SU-DHL-6 (cell line): Measurements from ENCODE around the gene SLC43A3.

Experiments
- H2AFZ ChIP-seq: fragments of 200-600 bp; sonication (generic); 2 replicates; pipeline ENCODE4 v1.6.1; 2014; ENCODE audit warnings: low read depth, mild to moderate bottlenecking, moderate library complexity, mixed read lengths, antibody characterized with exemption, low read length; ENCODE audit not compliant: severe bottlenecking
- H3F3A ChIP-seq: fragments of 200-600 bp; shearing (Covaris generic); 2 replicates; pipeline ENCODE4 v1.6.0; 2016; ENCODE audit warnings: antibody characterized with exemption, mild to moderate bottlenecking; ENCODE audit not compliant: insufficient read depth
- H3K27ac ChIP-seq: fragments of 200-600 bp; sonication (generic); 2 replicates; pipeline ENCODE4 v1.5.1; 2016; ENCODE audit warnings: low read depth, mild to moderate bottlenecking, low read length, moderate library complexity, mixed read lengths
- H3K27me3 ChIP-seq: fragments of 200-600 bp; sonication (generic), shearing (Covaris generic); 2 replicates; pipeline ENCODE4 v1.6.0; 2014; ENCODE audit warnings: mild to moderate bottlenecking, low read length
- H3K36me3 ChIP-seq: fragments of 200-600 bp; sonication (generic); 2 replicates; pipeline ENCODE4 v1.6.1; 2014; ENCODE audit warnings: mild to moderate bottlenecking, low read length, mixed read lengths
- H3K4me2 ChIP-seq: fragments of 300-600, 200-600 bp; shearing (Covaris generic), sonication (generic); 2 replicates; pipeline ENCODE4 v1.6.0; 2014; ENCODE audit warnings: low read length, low read depth, mild to moderate bottlenecking; ENCODE audit not compliant: poor library complexity, severe bottlenecking
- H3K4me3 ChIP-seq: fragments of 200-600 bp; sonication (generic); 2 replicates; pipeline ENCODE4 v1.5.1; 2014; ENCODE audit warnings: antibody characterized with exemption, low read length, mild to moderate bottlenecking, mixed read lengths; ENCODE audit not compliant: insufficient read depth, poor library complexity, severe bottlenecking
- H3K79me2 ChIP-seq: fragments of 200-600 bp; sonication (generic); 2 replicates; pipeline ENCODE4 v1.6.1; 2014; ENCODE audit warnings: mild to moderate bottlenecking, low read length, moderate library complexity; ENCODE audit not compliant: insufficient read depth
- H3K9ac ChIP-seq: fragments of 200-600 bp; sonication (generic); 2 replicates; pipeline ENCODE4 v1.7.0; 2014; ENCODE audit warnings: mild to moderate bottlenecking, low read length
- H3K9me2 ChIP-seq: fragments of 200-600 bp; sonication (generic); replicated peaks from 2 replicates; pipeline ENCODE4 v1.6.1; 2014; ENCODE audit warnings: low read length; ENCODE audit not compliant: insufficient read depth
- H3K9me3 ChIP-seq: fragments of 200-600 bp; sonication (generic); 2 replicates; pipeline ENCODE4 v1.6.1; 2014; ENCODE audit warnings: low read length, mixed read lengths; ENCODE audit not compliant: insufficient read depth
- H4K20me1 ChIP-seq: fragments of 200-600 bp; sonication (generic); 2 replicates; pipeline ENCODE4 v1.6.1; 2014; ENCODE audit warnings: low read depth, mild to moderate bottlenecking, antibody characterized with exemption, low read length, moderate library complexity, mixed read lengths
- EZH2phosphoT487 ChIP-seq: fragments of 200-600 bp; sonication (generic), shearing (Covaris generic); conservative IDR thresholded peaks from 2 replicates; pipeline ENCODE4 v1.6.1; 2018; ENCODE audit warnings: mild to moderate bottlenecking, antibody characterized with exemption, low read length, moderate library complexity, mixed read lengths
- TF ChIP-seq, protein P1 (sequence below): fragments of 200-600 bp; sonication (generic); IDR thresholded peaks from one replicate; pipeline ENCODE4 v1.5.1; 2017; ENCODE audit warnings: antibody characterized with exemption, mild to moderate bottlenecking, low read length, moderate library complexity; ENCODE audit not compliant: insufficient read depth, poor library complexity, severe bottlenecking

SLC43A3 gene

DNA sequence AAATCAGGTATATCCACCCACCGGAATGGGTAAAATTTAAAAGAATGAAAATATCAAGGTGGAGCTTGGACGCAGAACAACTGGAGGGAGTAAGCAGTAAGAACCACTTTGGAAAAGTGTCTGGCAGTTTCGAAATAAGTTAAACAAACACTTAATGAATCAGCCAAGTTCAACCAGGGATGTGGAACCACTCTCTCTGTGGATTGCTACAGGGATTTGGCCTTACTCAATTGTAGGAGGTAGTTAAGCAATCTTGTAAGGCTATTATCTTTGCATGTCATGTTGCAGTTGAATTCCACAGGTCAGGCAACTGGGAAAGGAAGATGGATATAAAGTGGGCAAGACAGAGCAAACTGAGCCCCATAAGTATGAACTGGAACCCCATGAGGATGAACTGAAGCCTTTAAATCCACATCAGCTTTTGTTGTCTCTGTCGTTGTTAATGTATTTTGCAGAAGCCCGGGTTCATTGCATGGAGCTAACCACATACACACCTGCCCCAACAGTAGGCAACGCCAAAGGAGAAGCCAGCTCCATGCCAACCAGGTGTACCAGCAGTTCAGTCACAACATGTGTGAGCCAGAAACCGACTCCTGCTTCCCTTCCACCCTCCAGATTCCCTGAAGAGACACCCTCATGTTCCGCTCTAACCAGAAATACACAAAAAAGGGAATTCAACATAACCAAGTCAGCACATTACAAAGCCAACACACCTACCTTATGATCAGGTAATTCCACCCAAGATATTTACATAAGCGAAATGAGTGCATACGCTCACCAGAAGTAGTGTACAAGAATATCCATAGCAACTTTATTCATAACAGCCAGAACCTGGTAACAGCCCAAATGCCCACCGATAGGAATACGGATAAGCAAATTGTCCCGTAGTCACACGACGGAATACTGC, 8.0 kb upstream of the SLC43A3 start:
- Histone ChIP-seq H3K4me3 (no peak overlapping the region), H3K36me3 (no peaks in the 10 kb centered on the region), H3K27ac (no peak overlapping the region), H4K20me1 (no peaks in the 10 kb centered on the region), H3K9me2 (no peaks in the 10 kb centered on the region), H3F3A (no peaks in the 10 kb centered on the region), H3K4me2 (no peak overlapping the region), H2AFZ (no peak overlapping the region), H3K79me2 (no peaks in the 10 kb centered on the region), H3K27me3 (no peaks in the 10 kb centered on the region), H3K9me3 (no peaks in the 10 kb centered on the region), H3K9ac (no peak overlapping the region)
- TF ChIP-seq, protein P1, sequence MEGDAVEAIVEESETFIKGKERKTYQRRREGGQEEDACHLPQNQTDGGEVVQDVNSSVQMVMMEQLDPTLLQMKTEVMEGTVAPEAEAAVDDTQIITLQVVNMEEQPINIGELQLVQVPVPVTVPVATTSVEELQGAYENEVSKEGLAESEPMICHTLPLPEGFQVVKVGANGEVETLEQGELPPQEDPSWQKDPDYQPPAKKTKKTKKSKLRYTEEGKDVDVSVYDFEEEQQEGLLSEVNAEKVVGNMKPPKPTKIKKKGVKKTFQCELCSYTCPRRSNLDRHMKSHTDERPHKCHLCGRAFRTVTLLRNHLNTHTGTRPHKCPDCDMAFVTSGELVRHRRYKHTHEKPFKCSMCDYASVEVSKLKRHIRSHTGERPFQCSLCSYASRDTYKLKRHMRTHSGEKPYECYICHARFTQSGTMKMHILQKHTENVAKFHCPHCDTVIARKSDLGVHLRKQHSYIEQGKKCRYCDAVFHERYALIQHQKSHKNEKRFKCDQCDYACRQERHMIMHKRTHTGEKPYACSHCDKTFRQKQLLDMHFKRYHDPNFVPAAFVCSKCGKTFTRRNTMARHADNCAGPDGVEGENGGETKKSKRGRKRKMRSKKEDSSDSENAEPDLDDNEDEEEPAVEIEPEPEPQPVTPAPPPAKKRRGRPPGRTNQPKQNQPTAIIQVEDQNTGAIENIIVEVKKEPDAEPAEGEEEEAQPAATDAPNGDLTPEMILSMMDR = no peak
- TF ChIP-seq EZH2phosphoT487 = no peak

DNA sequence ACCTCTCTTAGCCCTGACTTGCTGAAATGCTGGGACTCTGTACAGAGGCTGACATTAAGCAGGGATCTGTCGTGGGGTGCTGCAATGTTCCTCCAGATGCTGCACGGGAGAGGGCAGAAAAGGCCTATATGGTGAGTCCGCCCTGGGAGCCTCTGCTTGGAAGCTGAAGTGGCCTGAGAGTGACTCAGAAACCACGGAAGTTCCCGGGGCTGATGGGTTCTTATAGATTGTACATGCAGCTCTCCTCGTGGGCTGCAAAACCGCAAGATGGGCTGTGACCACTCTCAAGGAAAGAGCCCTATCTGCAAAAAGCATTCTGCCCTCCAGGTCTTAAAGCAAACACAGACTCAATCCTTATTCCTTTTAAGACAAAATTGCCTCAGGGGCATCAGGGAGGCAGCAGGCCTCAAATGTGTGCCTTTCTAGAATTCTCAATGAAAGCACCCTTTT, 5.8 kb upstream of the SLC43A3 start:
- Histone ChIP-seq H3K27me3 (no peaks in the 10 kb centered on the region), H3K27ac (no peak overlapping the region), H3K9ac (no peak overlapping the region), H3K9me2 (no peaks in the 10 kb centered on the region), H3K79me2 (no peaks in the 10 kb centered on the region), H2AFZ (no peak overlapping the region), H3K36me3 (no peaks in the 10 kb centered on the region), H3K4me2 (no peak overlapping the region), H4K20me1 (no peaks in the 10 kb centered on the region), H3K9me3 (no peaks in the 10 kb centered on the region), H3K4me3 (no peak overlapping the region), H3F3A (no peaks in the 10 kb centered on the region)
- TF ChIP-seq, protein P1 = no peak
- no peak for TF ChIP-seq EZH2phosphoT487

DNA sequence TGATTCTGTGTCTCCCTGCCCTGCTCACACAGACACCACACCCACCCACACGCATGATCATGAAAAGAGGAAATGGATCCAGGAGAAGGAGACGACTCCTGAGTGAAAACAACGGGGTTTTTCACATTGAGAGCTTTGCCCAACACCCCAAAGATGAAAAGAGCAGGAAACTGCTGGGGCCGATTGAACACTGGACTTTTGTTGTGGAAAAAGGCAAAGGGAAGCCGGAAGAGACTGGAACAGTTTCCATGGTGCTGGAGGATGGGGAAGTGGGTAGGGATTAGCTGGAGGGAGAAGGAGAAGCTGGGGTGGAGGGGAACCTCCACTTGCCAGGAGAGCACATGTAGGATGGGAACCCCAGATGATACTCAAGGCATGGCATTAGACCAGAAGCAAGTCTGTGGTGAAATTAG, 5.2 kb upstream of the SLC43A3 start:
- Histone ChIP-seq H3K36me3 (no peaks in the 10 kb centered on the region), H3K4me2 (no peak overlapping the region), H3K27me3 (no peaks in the 10 kb centered on the region), H3K4me3 (no peak overlapping the region), H3K79me2 (no peaks in the 10 kb centered on the region), H2AFZ (no peak overlapping the region), H4K20me1 (no peaks in the 10 kb centered on the region), H3K9ac (no peak overlapping the region), H3F3A (no peaks in the 10 kb centered on the region), H3K9me3 (no peaks in the 10 kb centered on the region), H3K27ac (no peak overlapping the region), H3K9me2 (no peaks in the 10 kb centered on the region)
- TF ChIP-seq, protein P1 = no peak
- no peak for TF ChIP-seq EZH2phosphoT487
